KOPT-K1 (cell line): ENCODE data around the gene PLA2G3.
"Not testable (repeated sequence)": the region's sequence is repeated elsewhere in the genome, so short reads cannot be mapped to it uniquely, and the experiment has no call there.

ENCODE experiments used
- H3K27ac ChIP-seq: fragments of 200-600 bp; sonication (generic); 2 replicates; pipeline ENCODE4 v1.5.1; 2016; ENCODE audit warnings: antibody characterized with exemption, mild to moderate bottlenecking, low read depth, low read length; ENCODE audit not compliant: poor library complexity, severe bottlenecking
- H3K36me3 ChIP-seq: fragments of 200-600 bp; sonication (generic); 2 replicates; pipeline ENCODE4 v1.5.1; 2017; ENCODE audit warnings: antibody characterized with exemption, mild to moderate bottlenecking, low read length, moderate library complexity; ENCODE audit not compliant: insufficient read depth
- H3K9me3 ChIP-seq: fragments of 200-600 bp; sonication (generic); 2 replicates; pipeline ENCODE4 v1.5.1; 2017; ENCODE audit warnings: antibody characterized with exemption, low read length, mild to moderate bottlenecking; ENCODE audit not compliant: insufficient read depth, poor library complexity, severe bottlenecking

Gene PLA2G3

GRCh38 chr22:31122196-31122531, 18.1 kb downstream of the PLA2G3 start:
- Histone ChIP-seq H3K9me3 (no peaks in the 10 kb centered on the region), H3K36me3 (no peaks in the 10 kb centered on the region), H3K27ac (no peak overlapping the region)

GRCh38 chr22:31121403-31121802, 18.9 kb downstream of the PLA2G3 start:
- Histone ChIP-seq H3K36me3 (no peaks in the 10 kb centered on the region), H3K27ac (no peak overlapping the region), H3K9me3 (no peaks in the 10 kb centered on the region)

GRCh38 chr22:31120642-31121041, 19.7 kb downstream of the PLA2G3 start:
- Histone ChIP-seq H3K27ac (no peak overlapping the region), H3K36me3 (no peaks in the 10 kb centered on the region), H3K9me3 (no peaks in the 10 kb centered on the region)

- H3K27ac ChIP-seq: no peak overlapping the region
- no peaks in the 10 kb centered on the region for H3K36me3 ChIP-seq
- H3K9me3 ChIP-seq: no peaks in the 10 kb centered on the region
Observed at GRCh38 chr22:31120230-31120629, 20.1 kb downstream of the PLA2G3 start.

GRCh38 chr22:31119026-31119717, 21.1 kb downstream of the PLA2G3 start:
- no peak overlapping the region for H3K27ac ChIP-seq
- H3K9me3 ChIP-seq: no peaks in the 10 kb centered on the region
- no peaks in the 10 kb centered on the region for H3K36me3 ChIP-seq

GRCh38 chr22:31118046-31118820, 22.1 kb downstream of the PLA2G3 start:
- Histone ChIP-seq H3K27ac (no peak overlapping the region), H3K36me3 (no peaks in the 10 kb centered on the region), H3K9me3 (no peaks in the 10 kb centered on the region)

- not testable (repeated sequence) for H3K9me3 ChIP-seq, H3K36me3 ChIP-seq, H3K27ac ChIP-seq
Observed at GRCh38 chr22:31112547-31113091, 27.7 kb downstream of the PLA2G3 start.

- Histone ChIP-seq H3K9me3 (peaks cover 6% of the 10 kb centered on the region), H3K27ac (no peak overlapping the region), H3K36me3 (no peaks in the 10 kb centered on the region)
Observed at GRCh38 chr22:31107894-31108218, 32.5 kb downstream of the PLA2G3 start.

GRCh38 chr22:31107178-31107893, 33.0 kb downstream of the PLA2G3 start, which contains the start of gene SELENOM:
Gene SELENOM (minus strand): TSS chr22:31107568. CDS start chr22:31107505, 63 bp downstream.
- H3K9me3 ChIP-seq: peaks cover under 1% of the 10 kb centered on the region
- no peaks in the 10 kb centered on the region for H3K36me3 ChIP-seq
- H3K27ac ChIP-seq: no peak within 1 kb of the TSS

GRCh38 chr22:31106731-31107177, 33.6 kb downstream of the PLA2G3 start:
- Histone ChIP-seq H3K36me3 (peaks cover 4% of the 10 kb centered on the region; the same call in 1 of the 2 replicates), H3K27ac (no peak overlapping the region), H3K9me3 (no peaks in the 10 kb centered on the region)

- Histone ChIP-seq H3K36me3 (peaks cover 6% of the 10 kb centered on the region; the same call in 1 of the 2 replicates), H3K9me3 (no peaks in the 10 kb centered on the region), H3K27ac (no peak overlapping the region)
Observed at GRCh38 chr22:31106001-31106571, 34.2 kb downstream of the PLA2G3 start.

GRCh38 chr22:31105282-31105929, 34.9 kb downstream of the PLA2G3 start:
- peaks cover 10% of the 10 kb centered on the region; the same call in 1 of the 2 replicates for H3K36me3 ChIP-seq
- no peaks in the 10 kb centered on the region for H3K9me3 ChIP-seq
- H3K27ac ChIP-seq: no peak overlapping the region

- Histone ChIP-seq H3K27ac (no peak overlapping the region), H3K9me3 (no peaks in the 10 kb centered on the region), H3K36me3 (peaks cover 16% of the 10 kb centered on the region; the same call in 1 of the 2 replicates)
Observed at GRCh38 chr22:31104869-31105268, 35.4 kb downstream of the PLA2G3 start.

GRCh38 chr22:31103899-31104694, 36.2 kb downstream of the PLA2G3 start:
- Histone ChIP-seq H3K9me3 (no peaks in the 10 kb centered on the region), H3K36me3 (peaks cover 23% of the 10 kb centered on the region; the same call in 1 of the 2 replicates), H3K27ac (no peak overlapping the region)
